ENCODE results near the gene GALNT9.
"Not testable (repeated sequence)": the region's sequence is repeated elsewhere in the genome, so short reads cannot be mapped to it uniquely, and the experiment has no call there.

Gene GALNT9

DNA sequence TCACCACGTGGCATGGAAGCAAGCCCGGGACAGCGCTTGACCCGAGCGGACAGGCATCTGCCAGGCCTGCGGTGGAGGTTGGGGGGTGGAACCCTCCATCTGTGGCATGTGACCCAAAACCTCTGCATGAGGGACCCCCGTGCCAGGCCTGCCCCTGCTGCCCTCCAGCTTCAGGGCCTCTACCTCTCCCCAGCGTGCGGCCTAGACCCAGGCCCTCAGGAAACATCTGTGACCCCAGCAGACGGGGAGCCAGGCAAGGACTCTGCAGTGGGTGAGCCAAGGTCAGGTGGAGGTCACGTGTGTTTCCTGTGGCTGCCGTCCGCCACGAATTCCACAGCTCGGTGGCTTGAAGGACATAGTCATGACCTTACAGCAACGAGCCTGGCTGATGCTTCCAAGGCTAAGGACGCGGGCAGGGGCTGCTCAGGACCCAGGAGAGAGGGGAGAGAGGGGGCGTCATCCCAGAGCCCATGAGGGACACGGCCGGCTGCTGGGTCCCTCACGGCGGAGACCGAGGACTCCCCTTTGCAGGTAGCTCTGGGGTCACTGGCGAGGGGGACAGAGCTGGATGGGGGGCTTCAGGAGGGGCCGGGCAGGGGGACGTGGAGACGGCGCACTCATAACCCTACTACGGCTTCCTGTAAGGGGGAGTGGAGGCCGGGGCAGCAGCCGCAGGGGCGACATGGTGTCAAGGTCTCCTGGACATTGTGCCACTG lies 91.5 kb downstream of the GALNT9 start:
- no peak for DNase-seq (ENCODE audit: low read depth in 2 of 2, low spot score in 1 of 2)

DNA sequence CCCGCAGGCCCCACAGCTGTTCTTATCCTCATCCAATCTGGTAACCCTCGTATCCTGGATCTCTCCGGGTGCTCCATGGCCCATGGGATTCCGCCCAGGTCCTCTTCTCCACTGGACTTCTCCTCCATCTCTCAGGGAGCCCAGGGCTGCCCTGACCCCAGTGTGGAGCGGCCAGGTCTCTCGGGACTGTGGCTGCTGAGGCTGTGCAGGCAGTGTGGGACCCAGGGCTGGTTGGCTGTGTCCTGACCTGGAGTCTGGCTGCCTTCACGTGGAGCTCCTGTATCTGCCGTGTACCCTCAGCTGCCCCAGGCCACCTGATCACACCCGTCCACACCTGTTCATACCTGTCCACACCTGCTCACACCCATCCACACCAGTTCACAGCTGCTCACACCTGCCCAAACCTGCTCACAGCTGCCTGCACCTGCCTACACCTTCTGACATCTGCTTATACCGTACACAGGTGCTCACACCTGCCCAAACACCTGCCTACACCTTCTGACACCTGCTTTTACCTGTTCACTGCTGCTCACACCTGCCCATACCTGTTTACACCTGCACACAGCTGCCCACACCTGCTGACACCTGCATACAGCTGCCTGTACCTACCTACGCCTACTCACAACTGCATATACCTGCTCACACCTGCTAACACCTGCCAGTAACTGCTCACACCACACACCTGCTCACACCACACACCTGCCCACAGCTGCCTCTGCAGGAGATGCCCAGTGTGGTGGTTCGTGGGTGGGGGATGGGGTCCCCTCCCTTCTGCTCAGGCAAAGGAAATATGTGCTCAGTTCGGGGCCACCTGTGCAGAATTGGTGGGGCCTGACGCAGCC lies 92.2 kb downstream of the GALNT9 start:
- DNase-seq (ENCODE audit: low read depth in 2 of 2, low spot score in 1 of 2): no peak

DNA sequence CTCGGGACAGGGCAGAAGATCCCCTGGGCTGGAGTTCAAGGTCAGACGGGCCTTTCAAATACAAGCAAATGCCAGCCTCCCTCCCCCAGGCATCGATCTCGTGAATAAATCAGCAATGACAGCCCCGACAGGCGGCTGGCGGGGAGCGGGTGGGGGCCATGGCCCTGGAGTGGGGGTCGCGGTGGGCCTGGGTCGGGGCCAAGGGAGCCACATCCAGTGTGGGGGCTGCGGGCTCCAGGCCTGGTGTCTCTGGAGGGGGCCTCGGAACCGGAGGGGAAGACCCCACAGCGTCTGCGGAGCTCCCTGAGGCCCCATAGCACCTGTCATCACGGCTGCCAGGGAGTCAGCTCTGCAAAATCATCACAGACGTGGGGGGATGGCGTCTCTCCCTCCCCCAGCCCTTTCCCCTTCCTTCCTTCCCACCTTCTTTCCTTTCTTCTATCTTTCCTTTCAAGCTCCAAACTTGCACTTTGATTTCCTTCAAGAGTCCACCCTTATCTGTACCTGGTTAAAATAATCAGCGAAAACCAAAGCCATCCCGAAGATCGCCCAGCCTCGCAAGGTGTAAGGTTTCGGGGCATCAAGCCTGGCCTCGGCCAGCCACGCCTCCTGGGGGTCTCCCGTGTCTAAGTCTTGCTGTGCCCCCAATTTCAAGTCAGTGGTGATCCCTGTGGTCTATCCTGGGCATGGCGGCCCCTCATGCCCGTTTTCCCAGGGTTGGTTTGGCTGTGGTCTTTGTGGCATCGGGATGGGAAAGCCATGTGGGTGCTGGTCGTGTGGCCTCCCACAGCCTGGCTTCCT lies 93.1 kb downstream of the GALNT9 start:
- DNase-seq (ENCODE audit: low read depth in 2 of 2, low spot score in 1 of 2): no peak

DNA sequence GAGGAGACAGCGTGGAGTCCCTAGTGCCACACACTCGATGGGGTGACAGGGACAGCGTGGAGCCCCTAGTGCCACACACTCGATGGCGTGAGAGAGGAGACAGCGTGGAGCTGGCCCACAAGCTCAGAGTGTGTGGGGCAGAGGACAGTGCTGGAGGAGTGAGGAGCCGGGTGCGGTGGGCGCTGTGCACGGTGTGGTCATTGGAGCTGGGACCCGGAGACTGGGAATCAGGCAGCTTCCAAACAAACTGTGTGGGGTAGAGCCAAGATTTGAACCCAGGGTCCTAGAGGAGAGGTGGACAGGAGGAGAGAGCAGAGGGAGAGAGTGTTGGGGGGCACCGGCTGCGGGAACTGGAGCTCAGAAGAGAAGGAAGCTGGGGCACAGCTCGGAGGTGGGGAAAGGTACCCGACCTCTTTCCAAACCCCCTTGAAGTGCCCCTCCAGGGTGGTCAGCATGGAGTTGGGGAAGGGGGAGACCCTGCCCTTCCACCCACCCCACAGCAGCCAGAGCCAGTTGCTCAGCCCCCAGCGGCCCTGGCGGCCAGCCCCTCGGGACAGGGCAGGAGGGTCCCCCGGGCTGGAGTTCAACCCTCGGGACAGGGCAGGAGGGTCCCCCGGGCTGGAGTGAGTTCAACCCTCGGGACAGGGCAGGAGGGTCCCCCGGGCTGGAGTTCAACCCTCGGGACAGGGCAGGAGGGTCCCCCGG lies 94.1 kb downstream of the GALNT9 start:
- DNase-seq (ENCODE audit: low read depth in 2 of 2, low spot score in 1 of 2): no peak

DNA sequence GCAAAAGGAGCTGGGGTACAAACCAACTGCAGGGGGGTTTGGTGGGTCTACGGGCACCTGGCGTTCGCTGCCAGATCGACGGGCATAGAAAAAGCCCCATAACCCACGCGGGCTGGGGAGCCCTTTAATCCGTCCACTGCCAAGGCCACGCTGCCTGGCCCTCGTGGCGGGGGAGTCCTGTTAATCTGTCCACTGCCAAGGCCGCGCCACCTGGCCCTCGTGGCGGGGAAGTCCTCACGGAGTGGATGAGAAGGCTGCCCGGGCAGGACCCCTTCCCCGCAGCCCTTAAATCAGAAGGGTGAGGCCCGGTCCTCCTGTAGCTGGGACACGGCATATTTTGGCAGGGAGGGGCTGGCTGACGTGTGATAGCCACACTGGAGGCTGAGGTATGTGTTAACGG lies 99.0 kb downstream of the GALNT9 start:
- DNase-seq (ENCODE audit: low read depth in 2 of 2, low spot score in 1 of 2): no peak

DNA sequence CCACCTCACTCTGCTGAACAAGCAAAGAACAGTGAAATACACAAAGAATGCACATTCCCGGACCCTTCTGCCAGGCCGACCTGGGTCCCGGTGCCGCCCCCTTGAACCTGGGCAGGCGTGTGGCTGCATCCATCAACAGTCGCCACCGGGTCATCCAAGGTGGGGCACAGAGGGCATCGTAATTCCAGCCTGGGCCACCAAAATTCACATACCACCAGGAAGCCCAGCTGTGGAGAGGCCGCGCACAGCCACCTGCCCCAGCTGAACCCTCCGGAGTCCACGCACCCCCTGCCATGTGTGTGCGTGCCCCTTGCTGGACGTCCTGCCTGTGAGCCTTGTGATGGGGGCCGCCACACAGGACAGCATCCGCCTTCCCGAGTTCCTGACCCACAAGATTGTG lies 99.5 kb downstream of the GALNT9 start:
- DNase-seq (ENCODE audit: low read depth in 2 of 2, low spot score in 1 of 2): no peak

DNA sequence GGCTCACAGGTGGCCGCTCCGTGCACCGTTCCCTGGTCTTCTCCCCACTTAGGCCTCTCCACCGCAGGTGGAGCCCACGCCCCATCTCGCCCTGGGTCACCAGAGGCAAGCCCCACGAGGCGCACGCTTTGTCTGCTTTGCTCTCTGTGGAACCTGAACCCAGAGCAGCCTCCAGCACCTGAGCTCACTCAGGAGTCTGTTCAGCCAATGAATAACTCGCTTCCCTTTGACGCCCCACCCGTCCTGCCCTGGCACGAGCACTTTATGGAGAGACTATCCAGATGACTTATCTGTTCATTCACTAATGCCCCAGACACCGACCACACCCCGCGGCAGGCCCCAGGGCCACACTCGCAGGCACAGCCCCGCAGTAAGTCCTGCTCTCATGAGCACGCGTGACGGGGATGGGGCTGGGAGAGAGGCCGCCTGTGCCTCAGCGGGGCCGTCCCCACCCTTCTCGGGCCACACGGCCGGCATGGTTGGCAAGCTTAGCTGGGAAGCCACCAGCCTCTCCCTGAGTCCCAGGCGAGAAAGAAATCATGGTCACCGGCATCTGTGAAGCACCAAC lies 100.1 kb downstream of the GALNT9 start:
- DNase-seq (ENCODE audit: low read depth in 2 of 2, low spot score in 1 of 2): no peak

DNA sequence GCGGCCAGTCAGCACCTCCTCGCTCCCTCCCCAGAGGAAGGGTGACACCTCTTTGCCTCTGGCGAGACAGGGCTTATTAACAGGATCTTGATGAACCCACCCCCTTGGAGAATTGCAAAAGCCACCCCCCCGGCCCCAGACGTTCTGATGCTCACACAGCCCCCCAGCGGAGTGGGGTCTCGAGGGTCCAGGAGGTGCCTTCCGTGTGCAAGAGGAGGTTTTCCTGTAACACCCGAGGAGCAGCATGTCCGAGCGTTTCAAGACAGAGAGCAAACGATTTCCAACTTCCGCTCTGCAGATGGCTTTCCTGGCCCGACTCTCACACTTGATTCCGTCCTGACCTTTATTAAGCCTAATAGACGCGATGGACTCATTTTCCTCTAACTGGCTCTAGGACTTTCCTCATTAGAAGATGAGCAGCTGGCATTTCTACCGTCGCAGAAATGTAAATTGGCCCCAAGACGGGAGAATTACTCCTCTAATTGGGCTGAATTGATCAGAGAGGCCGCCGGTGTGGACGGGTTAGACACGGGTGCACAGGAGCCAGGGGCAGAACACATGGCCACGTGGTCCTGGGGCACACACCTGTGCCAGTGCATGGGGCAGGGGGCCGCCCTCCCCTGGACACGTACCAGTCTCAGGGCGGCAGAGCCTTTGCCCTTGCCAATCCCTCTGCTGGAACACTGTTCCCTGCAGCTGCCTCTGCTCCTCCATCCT lies 100.8 kb downstream of the GALNT9 start:
- no peak for DNase-seq (ENCODE audit: low read depth in 2 of 2, low spot score in 1 of 2)

DNA sequence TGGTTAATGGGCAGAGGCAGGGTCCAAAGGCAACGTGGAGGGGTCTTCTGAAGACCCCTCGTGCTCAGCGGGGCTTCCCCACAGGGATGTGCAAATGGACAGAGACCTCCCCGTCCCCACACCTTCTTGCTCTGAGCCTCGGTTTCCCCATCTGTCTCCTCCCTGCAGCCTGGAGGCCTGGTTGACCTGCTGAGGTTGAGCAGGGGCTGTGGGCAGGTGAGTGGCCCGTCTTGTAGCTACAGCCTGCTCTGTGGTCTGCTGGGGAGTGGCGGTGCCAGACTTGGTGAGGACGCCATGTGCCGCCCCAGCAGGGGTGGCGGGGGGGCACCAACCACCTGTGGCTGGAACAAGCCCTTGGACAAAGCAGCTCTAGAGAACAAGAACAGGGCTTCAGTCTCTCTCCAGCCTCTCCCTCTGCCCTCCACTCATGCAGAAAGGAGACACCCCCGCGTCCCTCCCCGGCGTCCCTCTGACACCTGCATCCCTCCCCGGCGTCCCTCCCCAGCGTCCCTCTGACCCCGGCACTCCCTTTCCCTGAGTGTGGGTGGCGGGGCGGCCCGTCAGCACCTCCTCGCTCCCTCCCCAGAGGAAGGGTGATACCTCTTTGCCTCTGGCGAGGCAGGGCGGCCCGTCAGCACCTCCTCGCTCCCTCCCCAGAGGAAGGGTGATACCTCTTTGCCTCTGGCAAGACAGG lies 101.5 kb downstream of the GALNT9 start:
- no peak for DNase-seq (ENCODE audit: low read depth in 2 of 2, low spot score in 1 of 2)

DNA sequence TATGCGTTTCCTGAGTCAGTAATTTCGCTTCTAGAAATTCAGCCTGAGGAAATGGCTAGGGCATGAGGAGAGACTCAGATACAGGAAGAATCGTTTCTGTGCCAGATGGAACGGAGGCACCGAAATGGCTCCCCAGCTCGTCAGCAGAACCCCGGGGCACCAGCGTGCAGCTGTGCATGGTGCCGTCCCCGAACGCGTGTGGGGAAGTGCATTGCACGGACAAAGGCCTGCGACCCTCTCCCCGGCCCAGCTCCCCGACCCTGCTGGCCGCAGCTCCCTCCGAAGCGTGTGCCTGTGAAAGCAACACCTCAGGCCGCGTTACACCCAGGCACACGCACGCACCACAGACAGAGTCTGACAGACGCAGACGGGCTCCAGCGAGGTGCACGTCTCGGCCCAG lies 102.3 kb downstream of the GALNT9 start:
- no peak for DNase-seq (ENCODE audit: low read depth in 2 of 2, low spot score in 1 of 2)

DNA sequence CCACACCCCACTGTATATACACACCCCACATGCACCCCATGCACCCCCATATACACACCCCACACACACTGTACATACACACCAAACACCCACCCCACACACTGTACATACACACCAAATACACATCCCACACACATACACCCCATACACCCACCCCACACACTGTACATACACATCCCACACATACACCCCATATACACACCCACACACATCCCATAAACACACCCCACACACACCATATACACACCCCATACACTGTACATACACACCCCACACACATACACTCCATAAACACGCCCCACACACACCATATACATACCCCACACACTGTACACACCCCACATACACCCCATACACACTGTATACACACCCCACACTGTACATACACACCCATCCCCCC lies 102.8 kb downstream of the GALNT9 start:
- no peak for DNase-seq (ENCODE audit: low read depth in 2 of 2, low spot score in 1 of 2)

DNA sequence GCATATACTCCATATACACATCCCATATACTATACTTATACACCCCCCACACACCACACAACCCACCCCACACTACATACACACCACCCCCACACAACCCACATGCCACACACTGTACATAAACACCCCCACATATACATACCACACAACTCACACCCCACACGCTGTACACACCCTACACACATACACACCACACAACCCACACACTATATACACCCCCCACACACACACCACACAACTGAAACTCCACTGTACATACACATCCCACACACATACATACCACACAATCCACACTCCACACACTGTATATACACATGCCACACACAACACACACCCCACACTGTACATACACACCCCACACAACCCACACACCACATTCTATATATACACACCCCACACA lies 104.2 kb downstream of the GALNT9 start:
- DNase-seq (ENCODE audit: low read depth in 2 of 2, low spot score in 1 of 2): no peak

DNA sequence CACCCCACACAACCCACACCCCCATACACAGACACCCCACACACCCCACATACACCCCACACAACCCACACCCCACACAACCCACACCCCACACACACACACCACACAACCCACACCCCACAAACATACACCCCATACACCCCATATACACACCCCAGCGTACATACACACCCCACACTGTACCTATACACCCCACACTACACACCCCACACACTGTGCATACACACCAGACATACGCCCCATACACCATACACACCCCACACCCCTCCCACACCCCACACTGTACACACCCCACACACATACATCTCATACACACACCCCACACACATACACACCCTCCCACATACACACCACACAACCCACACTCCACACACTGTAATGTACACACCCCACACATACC lies 104.9 kb downstream of the GALNT9 start:
- no peak for DNase-seq (ENCODE audit: low read depth in 2 of 2, low spot score in 1 of 2)

DNA sequence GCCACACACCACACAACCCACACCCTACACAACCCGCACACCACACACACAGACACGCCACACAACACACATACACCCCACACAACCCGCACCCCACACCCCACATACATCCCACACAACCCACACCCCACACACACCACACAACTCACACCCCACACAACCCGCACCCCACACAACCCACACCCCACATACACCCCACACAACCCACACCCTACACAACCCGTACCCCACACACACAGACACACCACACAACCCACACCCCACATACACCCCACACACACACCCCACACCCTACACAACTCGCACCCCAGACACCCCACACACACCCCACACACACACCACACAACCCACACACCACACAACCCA lies 106.6 kb downstream of the GALNT9 start:
- DNase-seq (ENCODE audit: low read depth in 2 of 2, low spot score in 1 of 2): no peak

DNA sequence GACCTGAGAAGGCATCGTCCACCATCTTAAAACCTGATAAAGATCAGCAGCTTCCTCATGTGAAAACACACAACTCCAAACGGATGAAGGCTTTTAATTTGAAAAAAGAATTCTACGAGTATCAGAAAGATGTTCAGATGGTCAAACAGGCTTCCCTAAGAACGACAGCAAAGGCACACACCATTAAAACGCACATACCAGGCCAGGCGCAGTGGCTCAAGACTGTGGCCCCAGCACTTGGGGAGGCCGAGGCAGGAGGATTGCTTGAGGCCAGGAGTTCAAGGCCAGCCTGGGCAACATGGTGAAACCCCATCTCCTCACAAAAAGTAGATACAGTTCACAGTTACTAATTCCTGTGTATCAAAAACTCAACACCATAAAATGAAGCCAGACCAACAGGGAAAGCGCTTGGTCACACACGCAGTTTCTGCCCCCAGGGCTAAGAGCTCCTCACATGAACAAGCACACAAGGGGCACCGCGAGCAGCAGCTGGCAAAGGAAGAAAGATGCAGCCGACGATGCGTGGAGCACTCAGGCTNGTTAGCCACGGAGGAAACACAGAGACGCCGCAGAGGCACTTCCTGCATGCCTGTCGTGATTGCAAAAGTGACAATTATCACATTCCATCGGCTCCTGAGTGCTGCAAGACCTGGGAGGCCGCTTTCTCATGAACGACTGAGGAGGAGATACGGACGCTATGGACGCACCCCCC lies 107.1 kb downstream of the GALNT9 start:
- peak in 1 of 2 donors; percentile 3 for DNase-seq (ENCODE audit: low read depth in 2 of 2, low spot score in 1 of 2)

DNA sequence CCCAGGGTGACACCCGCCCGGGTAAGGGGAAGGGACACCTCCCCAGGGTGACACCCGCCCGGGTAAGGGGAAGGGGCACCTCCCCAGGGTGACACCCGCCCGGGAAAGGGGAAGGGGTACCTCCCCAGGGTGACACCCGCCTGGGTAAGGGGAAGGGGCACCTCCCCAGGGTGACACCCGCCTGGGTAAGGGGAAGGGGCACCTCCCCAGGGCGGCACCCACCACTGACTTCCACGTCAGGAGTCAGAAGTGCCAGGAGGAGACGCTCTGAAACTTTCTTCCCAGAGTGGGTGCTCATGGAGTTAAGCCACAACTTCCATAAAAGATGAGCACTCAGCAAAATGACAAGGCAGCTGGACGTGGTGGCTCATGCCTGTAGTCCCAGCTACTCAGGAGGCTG lies 109.6 kb downstream of the GALNT9 start:
- DNase-seq (ENCODE audit: low read depth in 2 of 2, low spot score in 1 of 2): not testable (repeated sequence)

DNA sequence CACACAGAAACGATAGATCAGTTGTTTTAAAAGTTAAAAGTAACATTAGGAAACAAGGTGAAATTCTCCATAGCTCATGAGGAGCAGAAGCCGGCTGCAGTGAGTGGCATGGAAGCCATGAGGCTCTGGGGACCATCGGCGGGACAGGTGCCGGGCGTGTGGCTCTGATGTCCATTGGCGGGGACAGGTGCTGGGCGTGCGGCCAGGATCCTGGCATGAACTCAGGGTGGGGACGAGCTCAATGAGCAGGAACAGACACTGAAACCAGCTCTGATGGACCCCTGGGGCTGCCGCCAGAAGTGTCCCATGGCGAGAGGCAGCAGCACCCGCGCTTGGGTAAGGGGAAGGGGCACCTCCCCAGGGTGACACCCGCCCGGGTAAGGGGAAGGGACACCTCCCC lies 110.1 kb downstream of the GALNT9 start:
- no peak for DNase-seq (ENCODE audit: low read depth in 2 of 2, low spot score in 1 of 2)

DNA sequence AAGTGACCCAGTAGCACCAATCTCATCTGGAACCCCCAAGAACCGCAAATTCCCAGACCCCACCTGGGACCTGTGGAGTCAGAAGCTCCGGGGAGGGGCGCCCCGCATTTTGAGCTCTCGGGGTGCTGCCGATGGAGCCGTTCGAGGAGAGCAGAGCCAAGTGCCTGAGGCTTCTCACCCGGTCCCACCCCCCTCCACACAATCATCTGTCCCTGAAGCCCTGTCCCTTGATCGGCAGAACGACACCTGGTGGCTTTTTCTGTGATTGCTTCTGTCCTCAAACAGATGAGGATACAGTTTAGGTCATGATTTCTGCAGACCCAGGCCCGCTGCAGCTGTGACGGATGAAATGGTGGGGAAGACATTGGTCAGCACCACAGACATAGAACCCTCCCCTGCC lies 110.5 kb downstream of the GALNT9 start:
- no peak for DNase-seq (ENCODE audit: low read depth in 2 of 2, low spot score in 1 of 2)

DNA sequence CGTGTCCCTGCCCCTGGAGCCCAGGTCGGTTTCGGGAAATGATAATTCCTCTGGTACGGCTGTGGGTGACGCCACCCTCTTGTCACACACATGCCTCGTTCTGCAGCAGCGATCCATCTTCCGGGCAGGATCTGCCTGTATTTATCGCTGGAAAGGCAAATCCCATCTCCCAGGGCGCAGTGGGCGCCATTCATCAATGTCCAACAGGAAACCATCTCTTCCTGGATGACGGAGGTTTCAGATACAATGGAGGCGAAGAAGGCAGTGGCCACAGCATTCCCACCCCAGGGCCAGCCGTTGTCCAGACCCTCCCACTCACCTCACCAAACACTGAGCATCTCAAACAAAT lies 110.9 kb downstream of the GALNT9 start:
- no peak for DNase-seq (ENCODE audit: low read depth in 2 of 2, low spot score in 1 of 2)
